ENCODE data around the gene PFDN2.

Gene PFDN2

DNA sequence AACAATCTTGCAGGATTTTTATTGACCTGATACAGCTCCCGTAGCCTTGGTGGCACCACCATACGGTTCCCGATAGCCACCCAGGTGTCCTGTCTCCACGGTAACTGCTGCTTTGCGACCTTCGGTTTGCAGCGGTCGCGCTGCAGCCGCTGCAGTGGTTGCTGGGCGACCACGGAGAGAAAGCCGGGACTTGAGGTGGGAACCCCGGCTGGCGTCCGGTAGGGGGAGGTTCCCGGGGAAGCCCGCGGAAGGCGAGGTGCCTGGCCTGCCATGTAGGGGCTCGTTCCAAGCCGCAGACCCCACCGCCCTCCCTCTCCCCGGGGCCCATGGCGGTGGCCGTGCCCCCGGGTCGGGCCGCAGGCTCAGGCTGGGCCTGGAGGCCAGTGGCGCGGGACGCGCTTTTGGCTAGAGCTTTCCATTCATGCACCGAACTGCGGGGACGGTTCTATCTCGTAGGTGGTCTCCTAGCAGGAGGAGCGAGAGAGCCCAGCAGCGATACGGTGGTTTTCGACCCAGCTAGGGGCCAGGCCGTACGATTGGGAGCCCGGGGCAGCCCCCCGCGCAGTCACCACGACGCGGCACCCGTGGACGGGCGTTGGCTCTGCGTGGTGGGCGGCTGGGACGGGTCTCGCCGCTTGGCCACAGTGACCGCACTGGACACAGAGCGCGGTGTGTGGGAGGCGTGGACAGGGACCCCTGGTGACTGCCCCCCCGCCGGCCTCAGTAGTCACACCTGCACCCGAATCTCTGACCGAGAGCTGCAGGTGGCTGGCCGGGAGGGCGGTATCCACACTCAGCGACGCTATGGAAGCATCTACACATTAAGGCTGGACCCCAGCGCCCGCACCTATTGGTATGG lies 19.4 kb downstream of the PFDN2 start, which contains the start of gene KLHDC9:
TSS of gene KLHDC9 (plus strand) at position 152 of the 859 bp plus-strand sequence. CDS start at position 327, 175 bp downstream.
- DNase-seq = peak; percentile 89

DNA sequence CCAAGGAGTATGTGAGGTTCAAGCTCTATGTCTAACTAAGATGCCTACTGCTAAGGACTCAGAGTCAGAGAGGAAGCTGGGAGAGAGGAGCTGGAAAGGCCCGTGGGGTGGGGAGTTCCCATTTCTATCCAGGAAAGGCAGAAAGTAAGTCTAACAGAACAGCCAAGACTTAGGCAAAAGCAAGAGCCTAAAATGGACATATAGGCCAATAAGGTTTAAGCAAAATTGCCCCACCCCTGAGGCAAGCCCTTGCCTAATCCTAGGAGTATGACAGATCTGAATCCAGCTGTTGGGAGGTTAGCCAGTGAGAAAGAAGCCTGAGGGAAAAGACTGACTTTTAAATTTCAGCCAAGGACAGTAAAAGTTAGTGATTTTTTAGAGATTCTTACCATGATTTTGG lies 21.3 kb downstream of the PFDN2 start:
- DNase-seq = no peak

DNA sequence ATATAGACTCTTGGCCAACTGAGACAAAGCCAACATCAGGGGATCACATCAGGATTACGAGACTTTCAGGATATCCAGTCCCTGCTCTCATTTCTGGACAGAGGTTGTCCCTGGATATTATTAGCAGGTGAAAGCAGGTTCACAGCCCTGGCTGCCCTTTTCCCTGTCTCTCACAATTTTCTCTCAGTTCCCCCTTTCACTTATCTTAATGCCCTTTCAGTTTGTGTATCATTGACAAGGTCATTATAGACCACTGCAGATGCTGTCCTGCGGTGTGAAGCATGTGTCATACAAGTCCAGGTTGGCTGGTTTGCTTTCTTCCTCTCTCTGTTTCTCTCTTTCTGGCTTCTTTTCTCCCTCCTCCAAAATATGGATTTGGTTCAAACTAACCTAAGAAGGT lies 21.8 kb downstream of the PFDN2 start:
- no peak for DNase-seq

DNA sequence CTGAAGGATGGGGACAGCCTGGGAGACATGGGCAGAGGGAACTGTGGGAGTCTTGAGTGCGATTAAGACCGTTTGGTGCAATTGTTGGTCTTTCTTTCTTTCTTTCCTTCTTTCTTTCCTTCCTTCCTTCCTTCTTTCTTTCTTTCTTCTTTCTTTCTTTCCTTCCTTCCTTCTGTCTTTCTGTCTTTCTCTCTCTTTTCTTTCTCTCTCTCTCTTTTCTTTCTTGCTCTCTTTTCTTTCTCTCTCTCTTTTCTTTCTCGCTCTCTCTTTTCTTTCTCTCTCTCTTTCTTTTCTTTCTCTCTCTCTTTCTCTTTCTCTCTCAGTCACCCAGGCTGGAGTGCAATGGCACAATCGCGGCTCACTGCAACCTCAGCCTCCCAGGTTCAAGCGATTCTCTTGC lies 22.6 kb downstream of the PFDN2 start:
- no peak for DNase-seq

DNA sequence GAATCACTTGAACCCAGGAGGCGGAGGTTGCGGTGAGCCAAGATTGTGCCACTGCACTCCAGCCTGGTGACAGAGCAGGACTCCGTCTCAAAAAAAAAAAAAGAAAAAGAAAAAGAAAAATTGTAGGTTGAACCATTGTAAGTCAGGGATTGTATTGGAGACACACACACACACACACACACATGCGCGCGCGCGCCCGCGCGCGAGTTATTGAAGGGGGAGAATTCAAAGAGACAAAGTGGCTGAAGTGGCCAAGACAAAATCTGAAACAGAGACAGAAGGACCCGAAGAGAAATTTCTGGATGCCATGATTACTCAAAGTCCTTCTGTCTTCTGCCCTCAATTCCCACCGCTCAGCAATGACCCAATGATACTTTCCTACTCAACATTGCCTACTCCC lies 23.4 kb downstream of the PFDN2 start:
- no peak for DNase-seq

DNA sequence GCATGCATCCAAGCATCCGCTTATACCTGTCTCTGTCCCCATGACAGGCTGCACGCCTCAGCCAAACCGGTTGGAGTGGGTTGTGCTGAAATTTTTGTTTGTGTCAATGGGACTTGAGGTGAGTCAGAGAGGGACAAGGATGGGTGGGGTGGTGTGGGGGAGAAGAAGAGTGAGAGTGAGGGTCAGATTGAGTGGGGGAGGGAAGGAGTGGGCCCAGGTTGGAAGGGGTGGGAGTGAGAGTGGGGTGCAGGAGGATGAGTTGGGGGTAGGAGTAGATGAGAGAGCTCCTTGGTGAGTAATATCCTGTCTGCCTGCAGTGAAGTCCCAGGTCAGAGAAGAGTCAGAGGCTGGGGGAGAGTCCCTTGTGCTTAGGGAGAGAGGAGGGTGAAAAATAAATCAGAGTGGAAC lies 25.2 kb downstream of the PFDN2 start:
- no peak for DNase-seq

DNA sequence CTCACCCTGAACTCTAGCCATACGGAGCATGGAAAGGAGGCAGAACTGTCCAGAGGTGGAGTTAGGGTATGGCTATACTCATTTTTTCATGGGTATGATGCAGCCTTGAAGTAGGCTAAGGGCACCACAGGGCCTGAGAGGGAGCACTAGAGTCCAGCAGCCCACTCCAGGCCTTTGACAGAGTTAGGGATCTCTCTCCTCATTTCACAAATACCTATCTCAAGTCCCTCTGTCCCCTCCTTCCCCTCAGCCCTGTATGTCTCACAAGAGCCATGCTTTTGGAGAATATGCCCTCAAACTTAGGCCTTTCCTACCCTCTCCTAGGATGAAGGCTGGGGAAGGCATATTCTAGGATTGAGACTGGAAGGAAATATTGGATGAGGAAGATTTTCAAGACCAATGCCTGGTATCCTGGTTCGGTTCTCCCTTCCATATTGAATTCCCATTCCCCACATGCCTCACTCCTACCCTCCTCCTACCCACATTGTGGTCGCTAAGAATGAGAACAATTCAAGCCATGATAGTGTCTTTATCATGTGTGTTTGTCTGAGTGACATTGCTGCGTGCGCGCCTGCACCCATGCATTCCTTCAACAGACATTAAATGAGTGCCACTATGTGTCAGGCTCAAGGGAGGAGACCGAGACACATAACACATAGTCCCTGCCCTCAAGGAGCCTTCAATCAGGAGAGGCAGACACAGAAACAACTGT lies 25.9 kb downstream of the PFDN2 start:
- no peak for DNase-seq

DNA sequence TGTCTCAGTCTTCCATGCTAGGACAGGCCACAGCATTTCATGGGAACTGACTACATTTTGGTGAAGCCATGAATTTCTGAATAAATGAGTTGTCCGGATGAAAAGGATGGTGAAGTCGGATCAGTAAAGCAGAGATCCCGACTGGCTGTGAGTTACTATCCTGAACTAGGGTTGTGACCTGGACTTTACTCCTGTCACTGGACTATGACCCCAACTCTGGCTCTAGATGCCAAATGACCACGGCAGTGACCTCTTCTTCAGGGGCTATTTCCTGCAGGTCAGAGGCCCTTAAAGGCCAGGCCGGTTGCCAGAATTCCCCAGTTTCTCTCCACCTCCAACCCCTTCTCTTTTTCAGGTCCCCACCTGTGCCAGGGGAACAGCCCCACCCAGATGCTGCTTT lies 26.7 kb downstream of the PFDN2 start:
- DNase-seq = no peak

DNA sequence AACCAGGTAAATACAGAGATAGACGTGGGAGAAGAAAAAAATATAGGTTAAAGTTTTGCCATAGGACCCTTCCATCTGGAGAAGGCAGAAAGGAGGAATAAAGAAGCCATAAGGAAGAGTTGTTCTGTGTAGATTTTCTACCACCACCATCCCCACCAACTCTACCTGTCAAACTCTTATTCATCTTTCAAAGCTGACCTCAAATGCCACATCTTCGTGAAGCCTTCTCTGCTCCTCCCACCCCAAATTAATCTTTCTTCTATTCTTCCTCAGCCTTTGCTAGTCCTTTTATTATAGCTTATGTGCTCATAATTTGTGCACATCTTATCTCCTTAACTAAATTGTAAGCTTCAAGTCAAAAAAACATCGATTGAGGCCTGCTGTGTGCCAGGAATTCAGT lies 27.2 kb downstream of the PFDN2 start:
- DNase-seq = no peak

DNA sequence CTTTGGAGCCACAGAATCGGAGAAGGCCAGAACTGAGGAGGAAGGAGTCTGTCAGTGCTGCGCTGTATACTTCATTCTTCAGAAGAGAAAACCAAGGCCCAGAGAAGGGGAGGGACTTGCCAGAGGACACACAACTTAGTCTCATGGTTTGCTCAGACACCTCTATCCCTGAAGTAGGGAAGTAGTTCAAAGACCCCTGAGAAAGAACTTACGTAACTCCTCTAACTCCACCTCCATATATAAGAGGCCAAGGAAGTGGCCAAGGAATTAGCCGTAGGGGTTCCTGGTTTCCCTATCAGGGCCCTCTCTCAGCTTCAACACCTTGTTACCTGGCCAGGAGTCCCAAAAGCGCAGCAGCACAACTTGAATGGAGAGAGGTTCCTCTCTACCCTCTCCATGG lies 27.9 kb downstream of the PFDN2 start:
- DNase-seq = no peak

DNA sequence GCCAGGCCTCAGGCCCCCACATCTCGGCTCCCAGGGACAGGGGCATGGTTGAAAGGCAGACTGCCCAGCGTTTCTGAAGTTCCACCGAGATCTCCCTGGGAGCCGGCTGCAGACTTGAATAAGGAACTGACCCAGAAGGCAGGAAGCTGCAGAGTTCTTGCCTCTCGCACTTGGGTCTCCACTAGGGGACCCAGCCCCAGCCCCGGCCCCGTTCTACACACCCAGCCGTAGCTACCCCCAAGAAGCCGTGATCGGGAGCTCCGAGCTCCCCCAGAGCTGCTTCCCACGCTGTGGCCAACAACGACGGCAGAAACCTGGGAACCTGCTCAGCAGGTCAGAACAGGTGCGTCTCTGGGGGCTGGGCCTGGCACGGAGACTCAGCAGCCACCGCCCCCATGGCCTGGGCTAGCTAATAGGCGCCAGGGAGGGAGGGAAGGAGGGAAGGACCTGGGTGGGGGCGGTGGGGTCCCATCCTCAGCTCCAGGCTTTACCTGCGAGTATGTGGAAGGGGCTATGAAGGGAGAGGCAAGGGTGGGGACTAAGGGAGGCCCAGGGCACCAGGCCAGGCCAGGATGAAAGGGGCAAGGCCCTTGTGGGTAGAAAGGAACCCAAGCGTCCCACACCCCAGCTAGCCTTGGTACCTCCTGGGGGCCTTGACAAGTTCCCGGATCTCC lies 28.4 kb downstream of the PFDN2 start, which contains the start of gene NECTIN4:
TSS of gene NECTIN4 (minus strand) at position 308 of the 674 bp plus-strand sequence. CDS start at position 46, 262 bp downstream.
- no peak for DNase-seq

DNA sequence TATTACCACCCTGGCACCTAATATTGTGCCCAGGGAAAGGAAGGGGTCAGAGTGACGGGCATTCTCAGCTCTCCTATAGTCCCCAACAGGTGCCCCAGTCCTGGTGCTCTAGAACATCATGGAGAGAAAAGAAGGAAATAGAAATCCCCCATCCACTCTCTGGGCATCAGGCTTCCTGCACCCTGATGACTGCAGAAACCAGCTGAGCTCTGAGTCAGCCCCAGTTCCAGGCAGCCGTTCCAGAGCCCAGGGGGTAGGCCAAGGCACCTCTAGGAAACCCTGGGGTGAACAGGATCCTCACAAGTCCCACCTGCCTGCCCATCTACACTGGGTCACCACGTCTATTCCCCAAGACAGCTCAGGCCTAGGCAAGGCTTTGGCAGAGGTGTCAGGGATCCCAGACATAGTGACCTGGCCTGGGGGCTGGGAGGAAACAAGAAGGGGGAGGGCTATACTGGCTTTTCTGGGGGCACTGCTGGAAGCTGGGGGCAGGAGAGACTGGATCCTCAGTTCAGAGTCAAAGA lies 29.2 kb downstream of the PFDN2 start:
- no peak for DNase-seq

DNA sequence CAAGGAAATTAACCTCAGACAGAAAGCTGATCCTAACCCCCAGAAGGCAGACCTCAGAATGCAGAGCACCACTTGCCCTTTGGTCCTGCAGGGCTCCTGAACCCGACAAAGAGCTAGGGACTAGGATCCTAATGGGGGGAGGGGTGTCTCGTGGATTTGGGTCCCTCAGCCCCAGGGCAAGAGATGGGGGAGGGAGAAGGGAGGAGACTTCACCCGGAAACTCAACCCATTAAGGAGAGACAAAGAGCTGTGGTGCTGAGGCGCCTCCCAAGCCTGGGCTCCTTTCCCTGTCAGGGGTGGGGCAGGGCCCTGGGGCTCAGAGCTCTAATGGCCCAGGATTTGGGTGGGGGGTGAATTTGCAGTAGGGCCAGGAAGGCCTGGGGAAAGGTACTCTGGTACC lies 31.4 kb downstream of the PFDN2 start:
- DNase-seq = no peak

DNA sequence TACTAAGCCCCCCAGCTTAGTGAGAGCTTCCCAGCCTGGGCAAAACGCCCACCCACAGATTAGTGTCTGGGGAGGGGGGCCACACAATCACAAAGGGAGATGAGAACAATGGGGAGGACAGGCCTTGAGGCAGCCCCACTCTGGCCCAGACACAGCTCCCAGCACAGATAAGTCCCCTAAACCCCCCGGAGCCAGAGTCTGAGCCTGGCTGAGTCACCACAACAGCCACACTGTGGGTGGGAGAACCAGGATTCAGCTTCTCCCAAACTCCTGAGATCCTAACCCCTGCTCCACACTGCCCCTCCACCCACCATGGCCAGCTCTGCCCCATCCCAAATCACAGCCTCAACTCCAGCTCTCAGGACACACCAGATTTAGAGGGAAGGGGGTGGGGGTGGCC lies 32.7 kb downstream of the PFDN2 start:
- no peak for DNase-seq

DNA sequence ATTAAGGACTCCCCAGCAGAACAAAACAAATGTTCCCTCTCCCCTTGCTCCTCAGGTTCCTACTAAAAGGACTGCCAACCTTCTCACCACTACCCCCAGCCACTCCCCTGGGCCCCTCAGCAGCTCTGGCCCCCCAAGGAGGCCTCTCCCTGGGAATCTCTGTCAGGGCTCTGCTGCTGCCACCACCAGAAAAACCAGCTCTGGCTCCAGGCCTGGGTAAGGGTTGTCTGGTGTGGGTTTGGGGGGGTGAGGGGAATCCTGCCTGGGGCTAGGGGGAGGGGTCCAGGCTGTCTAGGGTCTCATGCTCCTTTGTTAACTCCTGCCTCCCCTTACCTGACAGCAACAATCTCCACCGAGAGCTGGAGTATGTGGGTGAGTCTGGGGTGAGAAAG lies 33.2 kb downstream of the PFDN2 start:
- DNase-seq = no peak

DNA sequence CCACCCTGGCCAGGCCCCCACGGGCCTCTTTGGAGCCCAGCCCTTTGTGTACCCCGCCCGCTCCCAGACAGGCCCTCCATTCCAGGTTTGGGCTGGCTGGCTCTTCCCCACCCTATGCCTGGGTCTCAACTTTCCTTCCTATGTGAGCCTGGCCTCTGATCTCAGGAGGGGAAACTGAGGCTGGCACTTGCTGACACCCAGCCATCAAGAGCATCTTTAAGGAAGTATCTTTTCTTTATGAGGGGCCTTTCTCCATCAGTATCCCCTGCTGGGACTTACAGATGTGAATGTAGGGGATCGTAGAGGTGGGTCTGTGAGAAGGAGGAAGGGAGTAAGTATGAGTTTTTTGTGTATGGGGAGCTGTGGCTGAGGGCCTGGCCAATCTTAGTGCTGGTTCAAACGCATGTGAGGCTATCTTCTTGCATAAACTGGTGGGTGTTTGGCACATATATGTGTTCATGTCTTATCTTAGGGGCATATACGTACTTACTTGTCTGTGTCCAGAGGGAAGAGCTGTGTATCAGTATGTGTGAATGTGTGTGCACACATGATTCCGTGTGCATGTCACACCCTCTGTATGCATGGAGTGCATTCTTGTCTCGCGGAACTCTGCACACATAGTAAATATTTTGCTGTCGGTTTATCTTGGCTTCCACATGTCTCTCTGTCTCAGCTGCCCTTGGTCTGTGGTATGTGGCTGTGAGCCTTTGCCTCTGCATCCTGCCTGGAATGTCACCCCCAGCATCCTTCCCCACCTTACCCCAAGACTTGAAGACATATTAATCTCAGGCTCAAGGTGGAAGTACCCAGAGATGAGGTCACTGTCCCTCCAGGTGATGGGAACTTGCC lies 33.9 kb downstream of the PFDN2 start:
- DNase-seq = no peak

DNA sequence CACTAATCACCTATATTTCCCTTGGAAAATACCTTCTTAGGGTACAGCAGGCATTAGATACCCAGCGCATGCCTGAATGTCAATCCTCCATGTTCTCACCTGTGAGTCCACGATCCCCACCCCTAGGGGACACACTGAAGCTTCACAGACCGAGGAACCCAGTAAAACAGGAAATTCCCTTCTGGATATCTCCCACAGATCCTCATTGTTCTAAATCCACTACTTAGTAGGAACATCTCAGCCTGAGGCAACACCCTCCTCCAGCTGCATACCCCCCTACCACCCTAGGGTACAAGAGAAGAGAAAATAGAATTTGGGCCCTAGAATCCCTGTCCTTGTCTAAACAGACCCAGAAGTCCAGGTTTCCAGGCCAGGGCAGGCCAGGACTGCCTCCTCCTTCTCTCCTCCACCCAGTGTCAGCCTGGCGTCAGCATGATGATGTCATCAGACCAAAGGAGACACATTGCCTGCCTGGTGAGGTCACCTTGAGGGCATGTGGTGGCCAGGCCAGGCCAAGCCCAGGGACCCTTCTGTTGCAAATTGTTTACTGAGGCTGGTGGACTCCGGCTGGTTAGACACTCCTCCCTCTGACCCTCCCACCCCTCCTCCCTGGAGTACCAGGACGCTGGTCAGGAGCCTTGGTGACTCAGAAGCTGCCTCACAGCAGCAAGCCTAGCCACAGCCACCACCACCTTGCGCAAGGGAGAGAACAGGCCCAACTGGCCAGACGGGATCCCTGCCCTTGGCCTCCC lies 34.7 kb downstream of the PFDN2 start:
- peak; percentile 22 for DNase-seq

DNA sequence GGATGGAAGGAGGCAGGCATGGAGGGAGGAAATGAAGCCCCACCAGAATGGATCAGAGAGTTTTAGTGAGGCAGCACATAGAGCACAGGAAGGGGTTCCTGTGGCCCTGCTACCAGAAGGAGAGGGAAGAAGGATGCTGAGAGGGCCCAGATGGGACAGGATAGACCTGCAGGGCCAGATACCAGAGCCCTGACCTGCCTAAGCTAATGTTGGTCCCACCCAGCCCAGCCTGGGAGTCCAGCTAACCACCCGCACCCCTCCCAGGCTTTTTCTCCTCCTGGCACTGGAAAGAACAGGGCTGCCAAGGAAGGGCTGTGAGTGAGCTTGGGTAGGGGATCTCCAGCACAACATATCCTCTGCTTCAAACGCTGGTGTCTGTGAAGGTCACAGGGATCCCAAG lies 35.4 kb downstream of the PFDN2 start:
- no peak for DNase-seq

DNA sequence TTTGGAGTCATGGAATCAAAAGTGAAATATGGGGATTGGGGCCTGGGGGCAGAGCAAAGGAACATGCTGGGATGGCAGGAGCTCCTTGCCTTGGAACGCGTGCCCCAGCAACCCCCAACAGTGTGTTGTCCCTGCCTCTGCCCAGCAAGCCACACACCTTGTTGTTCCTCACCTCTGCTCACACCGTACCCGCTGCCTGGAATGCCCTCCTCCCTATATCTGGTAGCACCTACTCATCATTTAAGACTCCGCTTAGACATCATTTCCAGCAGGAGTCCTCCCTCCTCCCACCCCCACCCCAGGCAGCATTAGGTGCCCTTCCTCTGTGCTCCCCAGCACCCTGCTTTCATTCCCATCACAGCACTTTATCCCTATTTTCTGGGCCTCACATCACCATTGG lies 36.3 kb downstream of the PFDN2 start:
- no peak for DNase-seq

DNA sequence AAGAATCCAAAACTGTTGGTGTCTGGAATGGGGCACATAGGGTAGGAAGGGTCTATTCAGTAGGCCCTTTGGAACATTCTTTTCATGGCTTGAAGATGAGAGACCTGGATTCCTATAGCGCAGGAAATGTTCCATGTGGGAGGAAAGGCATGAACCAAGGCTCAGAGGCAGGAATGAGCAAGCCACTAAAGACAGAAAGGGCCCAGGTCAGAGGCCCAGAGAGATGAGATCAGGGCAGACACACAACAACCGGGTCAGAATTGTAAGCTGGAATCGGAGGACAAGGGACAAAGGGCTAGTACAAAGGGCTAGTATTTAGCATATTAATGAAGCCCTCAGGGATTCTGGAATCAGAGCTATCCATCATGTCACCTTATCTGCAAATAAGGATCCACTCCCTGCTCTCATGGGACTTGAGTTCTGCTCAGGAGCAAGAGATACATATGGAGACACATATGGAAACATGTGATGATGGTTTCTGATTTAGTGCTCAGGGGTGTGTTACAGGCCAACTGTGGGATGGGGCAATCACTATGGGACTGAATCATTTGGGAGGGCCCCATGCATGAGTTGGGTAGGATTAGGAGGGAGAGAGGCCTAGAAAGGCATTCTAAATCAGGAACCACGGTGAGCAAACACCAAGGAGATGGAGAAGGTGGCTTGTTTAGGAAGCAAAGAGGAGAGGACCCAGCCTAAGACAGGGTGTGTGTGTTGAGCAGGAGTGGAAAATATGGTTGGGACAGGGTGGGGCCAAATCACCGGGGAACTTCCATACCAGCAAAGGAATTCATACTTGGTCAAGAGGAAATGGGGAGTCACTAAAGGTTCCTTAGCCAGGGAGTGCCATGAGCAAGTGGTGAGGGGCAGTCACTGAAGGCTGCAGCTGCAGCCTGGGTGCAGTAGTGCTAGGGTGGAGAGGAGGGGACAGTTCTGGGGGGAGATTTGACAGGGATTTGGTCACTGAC lies 37.1 kb downstream of the PFDN2 start:
- DNase-seq = no peak

Measured in CD4-positive, alpha-beta T cell treated with Interleukin-17A for 1 hour (primary cell).